H1 (cell line): ENCODE results near the gene ZNF407. TPM values are rescaled to one million over a fixed set of nuclear protein-coding genes. Genes with fewer than 3 reads are reported as not detected.

Source experiments
- CHD2 ChIP-seq: IDR thresholded peaks from 2 replicates; pipeline ENCODE4 v1.6.1; 2012; ENCODE audit warnings: low read length, improper control_type of control experiment
- KDM5A ChIP-seq: fragments of 200-600 bp; IDR thresholded peaks from 2 replicates; pipeline ENCODE4 v1.7.1; 2012; ENCODE audit warnings: mild to moderate bottlenecking, low read length, inconsistent platforms, mixed read lengths
- RFX5 ChIP-seq: IDR thresholded peaks from 2 replicates; pipeline ENCODE4 v1.6.1; 2011; ENCODE audit warnings: low read depth, low read length, improper control_type of control experiment, borderline replicate concordance
- polyA plus RNA-seq, 7 experiments: library from polyadenylated mRNA; depleted of rRNA in 3 of 7; stranded (reverse) in 5 of 7; unstranded in 2 of 7; fragments of >200 nt in 5 of 7; fragments of 200-250 nt in 2 of 7; gene quantifications; 1 replicate in 5 of 7; 2 replicates in 1 of 7; 4 replicates in 1 of 7; pipeline versions ENCODE4 v1.2.1 to v1.2.3, GENCODE V29; 2011 to 2013; ENCODE audit warnings: missing spikeins in 2 of 7, mixed read lengths in 2 of 7
- total RNA-seq: library from RNA; stranded (reverse); fragmentation: NEBNext Ultra II Directional; extraction: Animal tissue kit (Norgen Biotek cat#: 25700); gene quantifications from 2 replicates; pipeline ENCODE4 v1.2.1, GENCODE V29; 2021
- TF ChIP-seq, protein P1 (sequence below): fragments of 300-600 bp; sonication (generic); IDR thresholded peaks from 2 replicates; pipeline ENCODE4 v1.7.1; 2012; ENCODE audit warnings: low read length, moderate library complexity, mild to moderate bottlenecking, inconsistent platforms; ENCODE audit not compliant: insufficient replicate concordance

The ZNF407 gene
- total and polyA plus RNA-seq, 2 of the 8 experiments (the other 6 are each of a cell fraction or from before 2014, with no cell fraction given), result 1.5 to 6.8 TPM

DNA sequence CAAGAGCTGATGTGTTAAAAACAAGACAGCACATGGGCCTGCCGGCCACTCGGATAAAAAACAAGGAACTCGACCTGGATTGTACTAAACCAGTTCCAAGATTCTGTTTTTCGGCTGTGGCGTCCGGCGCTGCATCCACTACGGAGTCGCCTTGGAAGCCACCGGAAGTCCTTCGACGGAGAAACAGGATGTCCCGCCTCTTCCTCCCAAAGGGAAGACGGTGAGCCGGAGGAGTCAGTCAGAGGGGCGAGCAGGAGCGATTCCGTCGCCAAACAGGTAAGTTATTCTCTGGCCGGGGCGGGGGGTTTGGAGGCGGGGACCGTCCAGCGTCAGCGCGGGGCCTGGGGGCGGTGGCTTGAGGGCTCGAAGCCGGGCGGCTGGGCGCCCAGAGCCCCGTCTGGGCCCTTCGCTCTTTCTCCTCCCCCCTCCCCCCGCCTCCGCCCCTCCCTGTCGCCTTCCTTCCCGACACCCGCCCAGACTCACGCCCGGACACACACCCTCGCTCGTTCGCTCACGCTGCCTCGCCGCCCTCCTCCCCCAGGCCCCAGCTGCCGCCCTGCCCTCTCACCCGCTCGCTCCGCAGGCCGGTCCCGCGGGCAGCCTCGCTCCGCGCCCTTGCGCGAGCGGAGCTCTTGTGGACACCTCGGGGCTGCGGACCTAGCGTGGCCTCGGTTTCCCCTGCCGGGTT lies at the start of gene ZNF407 (continued):
- TF ChIP-seq, protein P1, sequence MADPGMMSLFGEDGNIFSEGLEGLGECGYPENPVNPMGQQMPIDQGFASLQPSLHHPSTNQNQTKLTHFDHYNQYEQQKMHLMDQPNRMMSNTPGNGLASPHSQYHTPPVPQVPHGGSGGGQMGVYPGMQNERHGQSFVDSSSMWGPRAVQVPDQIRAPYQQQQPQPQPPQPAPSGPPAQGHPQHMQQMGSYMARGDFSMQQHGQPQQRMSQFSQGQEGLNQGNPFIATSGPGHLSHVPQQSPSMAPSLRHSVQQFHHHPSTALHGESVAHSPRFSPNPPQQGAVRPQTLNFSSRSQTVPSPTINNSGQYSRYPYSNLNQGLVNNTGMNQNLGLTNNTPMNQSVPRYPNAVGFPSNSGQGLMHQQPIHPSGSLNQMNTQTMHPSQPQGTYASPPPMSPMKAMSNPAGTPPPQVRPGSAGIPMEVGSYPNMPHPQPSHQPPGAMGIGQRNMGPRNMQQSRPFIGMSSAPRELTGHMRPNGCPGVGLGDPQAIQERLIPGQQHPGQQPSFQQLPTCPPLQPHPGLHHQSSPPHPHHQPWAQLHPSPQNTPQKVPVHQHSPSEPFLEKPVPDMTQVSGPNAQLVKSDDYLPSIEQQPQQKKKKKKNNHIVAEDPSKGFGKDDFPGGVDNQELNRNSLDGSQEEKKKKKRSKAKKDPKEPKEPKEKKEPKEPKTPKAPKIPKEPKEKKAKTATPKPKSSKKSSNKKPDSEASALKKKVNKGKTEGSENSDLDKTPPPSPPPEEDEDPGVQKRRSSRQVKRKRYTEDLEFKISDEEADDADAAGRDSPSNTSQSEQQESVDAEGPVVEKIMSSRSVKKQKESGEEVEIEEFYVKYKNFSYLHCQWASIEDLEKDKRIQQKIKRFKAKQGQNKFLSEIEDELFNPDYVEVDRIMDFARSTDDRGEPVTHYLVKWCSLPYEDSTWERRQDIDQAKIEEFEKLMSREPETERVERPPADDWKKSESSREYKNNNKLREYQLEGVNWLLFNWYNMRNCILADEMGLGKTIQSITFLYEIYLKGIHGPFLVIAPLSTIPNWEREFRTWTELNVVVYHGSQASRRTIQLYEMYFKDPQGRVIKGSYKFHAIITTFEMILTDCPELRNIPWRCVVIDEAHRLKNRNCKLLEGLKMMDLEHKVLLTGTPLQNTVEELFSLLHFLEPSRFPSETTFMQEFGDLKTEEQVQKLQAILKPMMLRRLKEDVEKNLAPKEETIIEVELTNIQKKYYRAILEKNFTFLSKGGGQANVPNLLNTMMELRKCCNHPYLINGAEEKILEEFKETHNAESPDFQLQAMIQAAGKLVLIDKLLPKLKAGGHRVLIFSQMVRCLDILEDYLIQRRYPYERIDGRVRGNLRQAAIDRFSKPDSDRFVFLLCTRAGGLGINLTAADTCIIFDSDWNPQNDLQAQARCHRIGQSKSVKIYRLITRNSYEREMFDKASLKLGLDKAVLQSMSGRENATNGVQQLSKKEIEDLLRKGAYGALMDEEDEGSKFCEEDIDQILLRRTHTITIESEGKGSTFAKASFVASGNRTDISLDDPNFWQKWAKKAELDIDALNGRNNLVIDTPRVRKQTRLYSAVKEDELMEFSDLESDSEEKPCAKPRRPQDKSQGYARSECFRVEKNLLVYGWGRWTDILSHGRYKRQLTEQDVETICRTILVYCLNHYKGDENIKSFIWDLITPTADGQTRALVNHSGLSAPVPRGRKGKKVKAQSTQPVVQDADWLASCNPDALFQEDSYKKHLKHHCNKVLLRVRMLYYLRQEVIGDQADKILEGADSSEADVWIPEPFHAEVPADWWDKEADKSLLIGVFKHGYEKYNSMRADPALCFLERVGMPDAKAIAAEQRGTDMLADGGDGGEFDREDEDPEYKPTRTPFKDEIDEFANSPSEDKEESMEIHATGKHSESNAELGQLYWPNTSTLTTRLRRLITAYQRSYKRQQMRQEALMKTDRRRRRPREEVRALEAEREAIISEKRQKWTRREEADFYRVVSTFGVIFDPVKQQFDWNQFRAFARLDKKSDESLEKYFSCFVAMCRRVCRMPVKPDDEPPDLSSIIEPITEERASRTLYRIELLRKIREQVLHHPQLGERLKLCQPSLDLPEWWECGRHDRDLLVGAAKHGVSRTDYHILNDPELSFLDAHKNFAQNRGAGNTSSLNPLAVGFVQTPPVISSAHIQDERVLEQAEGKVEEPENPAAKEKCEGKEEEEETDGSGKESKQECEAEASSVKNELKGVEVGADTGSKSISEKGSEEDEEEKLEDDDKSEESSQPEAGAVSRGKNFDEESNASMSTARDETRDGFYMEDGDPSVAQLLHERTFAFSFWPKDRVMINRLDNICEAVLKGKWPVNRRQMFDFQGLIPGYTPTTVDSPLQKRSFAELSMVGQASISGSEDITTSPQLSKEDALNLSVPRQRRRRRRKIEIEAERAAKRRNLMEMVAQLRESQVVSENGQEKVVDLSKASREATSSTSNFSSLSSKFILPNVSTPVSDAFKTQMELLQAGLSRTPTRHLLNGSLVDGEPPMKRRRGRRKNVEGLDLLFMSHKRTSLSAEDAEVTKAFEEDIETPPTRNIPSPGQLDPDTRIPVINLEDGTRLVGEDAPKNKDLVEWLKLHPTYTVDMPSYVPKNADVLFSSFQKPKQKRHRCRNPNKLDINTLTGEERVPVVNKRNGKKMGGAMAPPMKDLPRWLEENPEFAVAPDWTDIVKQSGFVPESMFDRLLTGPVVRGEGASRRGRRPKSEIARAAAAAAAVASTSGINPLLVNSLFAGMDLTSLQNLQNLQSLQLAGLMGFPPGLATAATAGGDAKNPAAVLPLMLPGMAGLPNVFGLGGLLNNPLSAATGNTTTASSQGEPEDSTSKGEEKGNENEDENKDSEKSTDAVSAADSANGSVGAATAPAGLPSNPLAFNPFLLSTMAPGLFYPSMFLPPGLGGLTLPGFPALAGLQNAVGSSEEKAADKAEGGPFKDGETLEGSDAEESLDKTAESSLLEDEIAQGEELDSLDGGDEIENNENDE, result no peak
- TF ChIP-seq CHD2 (no peak), KDM5A (no peak), RFX5 (no peak)
